Measurements from ENCODE around the gene IFT81.

The IFT81 gene

DNA sequence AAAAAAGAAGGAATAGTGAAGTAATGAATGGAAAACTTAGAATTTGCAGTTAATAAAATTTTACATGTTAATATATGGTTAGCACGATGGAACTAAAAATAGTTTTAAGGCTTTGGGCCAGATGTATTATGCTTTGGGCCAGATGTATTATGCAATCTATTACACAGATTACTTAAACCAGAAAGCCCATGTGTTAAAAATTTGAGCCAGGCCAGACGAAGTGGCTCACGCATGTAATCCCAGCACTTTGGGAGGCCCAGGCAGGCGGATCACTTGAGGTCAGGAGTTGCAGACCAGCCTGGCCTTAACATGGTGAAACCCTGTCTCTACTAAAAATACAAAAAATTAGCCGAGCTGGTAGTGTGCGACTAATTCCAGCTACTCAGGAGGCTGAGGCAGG lies 17.2 kb downstream of the IFT81 start:
- DNase-seq, result no peak
- in situ Hi-C loops (cut with MboI; ENCODE audit: low pct_unique_long_range_greater_than_20kb, low sequenced_read_pairs), result no loop called here

- DNase-seq, result no peak
- in situ Hi-C loops (cut with MboI; ENCODE audit: low pct_unique_long_range_greater_than_20kb, low sequenced_read_pairs), result no loop called here
Measured at GRCh38 chr12:110146986-110147385, 22.8 kb downstream of the IFT81 start.

DNA sequence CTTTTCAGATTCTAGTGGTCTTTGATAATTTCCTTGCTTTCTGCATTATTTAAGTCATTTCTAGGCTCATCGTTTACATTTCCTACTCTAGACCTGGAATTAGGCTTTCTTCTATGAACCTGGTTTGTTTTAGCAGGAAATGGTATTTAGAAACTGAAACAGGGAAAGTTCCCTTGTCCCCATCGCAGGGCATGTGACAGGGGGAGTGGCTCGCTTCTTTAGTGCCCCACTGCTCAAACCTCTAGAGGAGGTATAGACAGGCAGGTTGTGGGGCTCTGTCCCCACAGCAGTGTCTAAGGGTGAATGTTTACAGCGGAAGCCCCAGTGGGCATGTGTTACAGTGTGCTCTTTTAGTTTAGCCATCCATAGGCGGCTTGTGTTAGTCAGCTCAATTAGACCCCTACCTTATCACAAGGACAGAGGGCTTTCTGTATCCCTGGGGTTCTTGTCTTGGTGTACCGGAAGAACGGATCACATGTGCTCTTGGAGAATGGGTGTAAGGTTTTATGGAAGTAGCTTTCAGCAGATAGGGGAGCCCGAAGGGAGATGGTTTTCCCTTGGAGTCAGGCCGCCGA lies 25.0 kb downstream of the IFT81 start:
- in situ Hi-C loops (cut with MboI; ENCODE audit: low pct_unique_long_range_greater_than_20kb, low sequenced_read_pairs), result no loop called here

GRCh38 chr12:110156766-110157165 lies 32.6 kb downstream of the IFT81 start:
- DNase-seq, result no peak
- in situ Hi-C loops (cut with MboI; ENCODE audit: low pct_unique_long_range_greater_than_20kb, low sequenced_read_pairs), result no loop called here

More for the DNA sequence above, 25.0 kb downstream of the IFT81 start:
- DNase-seq, result no peak

DNA sequence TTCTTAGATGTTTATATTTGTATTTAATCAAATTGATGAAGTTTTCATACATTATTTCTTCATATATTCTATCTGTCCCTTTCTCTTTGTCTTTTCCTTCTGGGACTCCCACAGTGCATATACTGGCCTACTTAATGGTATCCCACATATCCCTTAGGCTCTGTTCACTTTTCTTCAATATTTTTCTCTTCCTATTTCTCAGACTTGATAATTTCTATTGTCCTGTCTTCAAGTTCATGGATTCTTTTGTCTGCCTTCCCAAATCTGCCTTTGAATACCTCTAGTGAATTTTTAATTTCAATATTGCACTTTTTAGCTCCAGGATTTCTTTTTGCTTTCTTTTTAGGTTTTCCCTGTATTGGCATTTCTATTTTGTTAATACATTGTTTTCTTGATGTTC lies 33.4 kb downstream of the IFT81 start:
- DNase-seq, result peak; percentile 7
- in situ Hi-C loops (cut with MboI; ENCODE audit: low pct_unique_long_range_greater_than_20kb, low sequenced_read_pairs), result no loop called here

DNA sequence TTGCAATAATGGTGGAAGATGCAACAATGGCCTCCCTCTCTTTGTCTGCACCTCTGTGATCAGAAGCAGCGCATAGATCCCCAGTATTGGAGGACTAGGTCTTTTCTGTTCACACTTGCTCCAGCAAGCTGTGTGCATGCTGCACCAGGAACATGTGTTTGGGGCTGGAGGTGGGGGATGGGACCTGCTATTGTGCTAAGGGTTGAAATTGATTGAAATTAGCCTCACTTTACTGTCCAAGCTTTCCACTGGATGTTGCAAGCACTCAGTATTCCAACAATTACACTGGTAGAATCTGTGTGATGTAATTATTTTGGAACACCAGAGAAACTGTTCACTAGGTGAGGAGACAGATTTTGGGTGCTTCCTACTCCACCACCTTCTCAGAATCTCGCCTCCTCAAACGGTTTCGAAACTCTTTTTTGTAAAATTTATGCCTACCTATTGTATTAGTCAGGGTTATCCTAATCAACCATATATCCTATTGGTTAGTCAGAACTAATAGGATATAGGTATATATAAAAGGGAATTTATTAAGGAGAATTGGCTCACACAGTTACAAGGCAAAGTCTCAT lies 35.6 kb downstream of the IFT81 start:
- DNase-seq, result no peak
- in situ Hi-C loops (cut with MboI; ENCODE audit: low pct_unique_long_range_greater_than_20kb, low sequenced_read_pairs), result no loop called here

DNA sequence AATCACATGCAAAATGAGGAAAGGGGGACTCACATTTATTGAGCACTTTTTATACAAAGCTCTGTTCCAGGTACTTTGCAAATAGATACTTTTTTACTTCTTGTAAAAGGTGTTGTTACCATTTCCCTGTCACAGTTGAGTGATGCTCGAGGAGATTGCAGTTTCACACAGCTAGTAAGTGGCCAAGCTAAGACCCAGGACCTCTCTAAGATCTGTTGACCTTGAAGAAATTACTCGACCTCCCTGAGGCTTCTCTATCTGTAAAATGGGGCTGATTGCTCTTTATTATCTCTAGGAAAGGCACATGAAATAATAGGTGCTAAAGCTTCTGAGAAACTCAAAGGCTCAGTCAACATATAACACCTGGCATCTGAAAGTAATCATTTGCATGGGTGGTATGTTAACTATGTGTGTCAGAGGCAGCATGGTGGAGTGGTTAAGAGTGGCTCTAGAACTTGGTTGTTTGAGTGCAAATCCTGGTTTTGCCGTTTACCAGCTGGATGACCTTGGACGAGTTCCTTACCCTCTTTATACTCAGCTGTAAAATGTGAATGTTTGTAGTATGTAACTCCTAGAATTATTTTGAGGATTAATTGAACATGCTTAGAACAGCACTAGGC lies 41.5 kb downstream of the IFT81 start:
- in situ Hi-C loops (cut with MboI; ENCODE audit: low pct_unique_long_range_greater_than_20kb, low sequenced_read_pairs), result no loop called here
- no peak for DNase-seq

GRCh38 chr12:110168732-110169455 lies 44.7 kb downstream of the IFT81 start:
- no peak for DNase-seq
- in situ Hi-C loops (cut with MboI; ENCODE audit: low pct_unique_long_range_greater_than_20kb, low sequenced_read_pairs), result no loop called here

DNA sequence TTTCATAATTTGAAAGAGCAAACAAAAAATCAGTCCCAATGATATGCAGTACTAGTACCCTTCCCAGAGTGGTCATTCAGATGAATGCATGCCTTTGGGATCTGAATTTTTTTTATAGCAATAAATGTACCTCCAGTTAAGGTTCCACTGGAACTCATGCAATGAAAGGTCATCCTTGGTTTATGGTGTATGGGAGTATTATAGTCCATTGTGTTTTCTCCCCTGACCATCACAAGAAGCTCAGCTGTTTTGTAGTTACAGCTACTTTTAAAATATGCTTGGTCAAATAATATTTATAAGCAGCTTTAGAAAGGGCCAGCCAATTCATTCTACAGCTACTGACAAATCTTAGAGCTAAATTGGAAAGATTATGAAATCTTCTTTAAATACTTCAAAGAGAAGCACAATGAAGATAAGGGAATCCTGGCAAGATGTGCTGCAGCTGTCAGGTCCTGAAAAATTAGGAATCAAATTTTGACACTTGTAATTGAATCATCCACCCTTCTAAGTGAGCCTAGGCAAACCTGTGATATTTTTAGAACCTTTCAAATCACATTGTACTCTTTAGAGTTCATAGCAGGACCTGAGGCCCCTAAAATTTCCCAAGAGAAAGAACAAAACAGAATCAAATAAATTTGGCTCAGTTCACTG lies 46.5 kb downstream of the IFT81 start:
- DNase-seq, result no peak
- in situ Hi-C loops (cut with MboI; ENCODE audit: low pct_unique_long_range_greater_than_20kb, low sequenced_read_pairs), result no loop called here

- in situ Hi-C loops (cut with MboI; ENCODE audit: low pct_unique_long_range_greater_than_20kb, low sequenced_read_pairs), result no loop called here
- no peak for DNase-seq
Measured at GRCh38 chr12:110171186-110171538, 47.0 kb downstream of the IFT81 start.

DNA sequence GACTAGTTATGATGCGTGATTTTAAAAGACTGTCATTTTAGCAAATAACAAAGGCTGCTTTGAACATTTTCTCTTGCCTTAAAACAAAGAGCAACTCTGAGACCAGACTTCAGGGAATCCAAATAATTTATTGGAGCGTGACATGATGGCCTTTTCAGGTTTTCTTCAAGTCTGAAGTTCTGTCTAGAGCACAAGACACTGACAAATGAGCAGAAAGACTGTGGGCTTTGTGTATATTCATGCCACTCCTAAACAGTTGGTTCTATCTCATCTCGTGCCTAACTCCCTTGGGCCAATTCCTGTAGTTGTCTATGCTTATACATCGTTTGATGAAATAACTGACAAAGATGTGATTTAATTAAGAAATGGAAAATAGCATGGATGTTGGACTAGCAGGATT lies 47.5 kb downstream of the IFT81 start:
- no peak for DNase-seq
- in situ Hi-C loops (cut with MboI; ENCODE audit: low pct_unique_long_range_greater_than_20kb, low sequenced_read_pairs), result no loop called here

DNA sequence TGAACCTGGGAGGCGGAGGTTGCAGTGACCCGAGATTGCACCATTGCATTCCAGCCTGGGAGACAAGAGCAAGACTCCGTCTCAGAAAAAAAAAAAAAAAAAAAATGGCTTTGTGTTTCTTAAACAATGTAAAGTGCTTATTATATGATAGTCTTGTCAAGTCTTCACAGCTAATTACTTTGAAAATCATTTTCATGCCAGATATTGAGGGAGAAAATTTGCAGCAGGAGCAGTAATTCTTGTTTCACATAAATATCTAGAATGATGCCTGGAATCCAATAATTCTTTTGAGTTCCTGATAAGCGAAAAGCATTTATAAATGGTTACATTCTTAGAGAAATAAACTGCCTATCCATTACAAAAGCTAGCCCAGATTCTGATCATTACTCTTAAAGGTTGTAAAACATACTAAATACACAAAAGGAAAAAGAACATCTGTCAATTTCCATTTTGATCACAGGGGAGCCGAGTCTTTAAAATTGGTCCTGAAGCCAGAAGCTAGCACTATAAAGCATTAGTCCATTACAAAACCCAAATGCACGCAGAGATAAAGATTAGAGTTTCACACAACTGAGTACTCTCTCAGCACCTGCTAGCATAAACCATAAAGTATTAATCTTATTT lies 50.3 kb downstream of the IFT81 start:
- in situ Hi-C loops (cut with MboI; ENCODE audit: low pct_unique_long_range_greater_than_20kb, low sequenced_read_pairs), result no loop called here
- DNase-seq, result no peak

DNA sequence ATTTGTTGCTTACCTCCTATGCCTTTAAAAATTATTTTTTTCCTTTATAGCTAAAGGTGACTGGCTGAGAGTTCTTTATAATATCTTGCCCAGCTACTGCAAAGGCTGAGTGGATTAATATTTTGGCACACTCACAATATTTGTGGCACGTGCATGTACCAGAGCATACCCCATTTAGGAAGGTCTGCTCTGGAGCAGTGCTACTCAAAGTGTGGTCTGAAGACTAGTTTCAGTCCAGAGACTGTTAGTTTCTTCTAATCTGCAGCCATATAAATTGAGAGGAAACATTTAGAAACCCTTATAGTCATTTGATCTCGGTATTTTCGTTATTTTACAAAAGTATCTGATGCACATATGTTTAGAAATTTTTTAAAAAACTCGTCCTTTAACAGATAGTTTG lies 51.0 kb downstream of the IFT81 start:
- in situ Hi-C loops (cut with MboI; ENCODE audit: low pct_unique_long_range_greater_than_20kb, low sequenced_read_pairs), result no loop called here
- no peak for DNase-seq

- in situ Hi-C loops (cut with MboI; ENCODE audit: low pct_unique_long_range_greater_than_20kb, low sequenced_read_pairs), result no loop called here
Measured at GRCh38 chr12:110176745-110177144, 52.6 kb downstream of the IFT81 start.

DNA sequence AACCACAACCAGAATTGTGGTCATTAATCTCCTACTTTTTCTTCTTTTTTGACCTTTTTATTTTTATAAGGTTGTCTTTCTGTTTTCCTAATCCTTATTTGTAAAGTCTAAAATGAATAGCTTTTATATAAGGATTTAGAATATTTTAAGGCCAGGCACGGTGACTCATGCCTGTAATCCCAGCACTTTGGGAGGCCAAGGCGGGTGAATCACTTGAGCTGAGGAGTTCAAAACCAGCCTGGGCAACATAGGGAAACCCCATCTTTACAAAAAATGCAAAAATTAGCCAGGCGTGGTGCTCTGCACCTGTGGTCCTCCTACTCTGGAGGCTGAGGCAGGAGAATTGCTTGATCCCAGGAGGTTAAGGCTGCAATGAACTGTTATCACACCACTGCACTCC lies 55.1 kb downstream of the IFT81 start:
- in situ Hi-C loops (cut with MboI; ENCODE audit: low pct_unique_long_range_greater_than_20kb, low sequenced_read_pairs), result no loop called here

More at GRCh38 chr12:110176745-110177144, 52.6 kb downstream of the IFT81 start:
- no peak for DNase-seq

GRCh38 chr12:110180591-110181005 lies 56.4 kb downstream of the IFT81 start:
- no peak for DNase-seq
- in situ Hi-C loops (cut with MboI; ENCODE audit: low pct_unique_long_range_greater_than_20kb, low sequenced_read_pairs), result no loop called here

More for the DNA sequence above, 55.1 kb downstream of the IFT81 start:
- DNase-seq, result no peak

DNA sequence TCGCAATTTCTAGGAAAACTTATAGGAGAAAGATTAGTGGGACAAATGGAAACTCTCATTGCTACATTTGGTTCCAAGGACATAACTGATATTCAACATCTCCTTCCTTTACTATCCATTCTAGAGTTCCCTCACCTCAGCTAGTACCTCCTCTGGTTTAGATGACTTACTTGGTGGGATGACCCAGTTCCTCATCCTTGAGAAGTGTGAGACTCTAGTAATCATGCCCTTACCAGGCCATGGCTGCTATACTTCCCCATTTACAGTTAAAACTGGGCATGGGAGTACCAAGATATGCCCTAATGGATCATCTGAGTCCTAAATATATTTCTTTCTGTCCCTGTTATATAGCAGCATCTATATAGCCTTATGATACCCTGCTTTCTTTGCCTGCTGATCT lies 58.1 kb downstream of the IFT81 start:
- DNase-seq, result no peak
- in situ Hi-C loops (cut with MboI; ENCODE audit: low pct_unique_long_range_greater_than_20kb, low sequenced_read_pairs), result no loop called here

- in situ Hi-C loops (cut with MboI; ENCODE audit: low pct_unique_long_range_greater_than_20kb, low sequenced_read_pairs), result no loop called here
- no peak for DNase-seq
Measured at GRCh38 chr12:110183386-110183785, 59.2 kb downstream of the IFT81 start.

DNA sequence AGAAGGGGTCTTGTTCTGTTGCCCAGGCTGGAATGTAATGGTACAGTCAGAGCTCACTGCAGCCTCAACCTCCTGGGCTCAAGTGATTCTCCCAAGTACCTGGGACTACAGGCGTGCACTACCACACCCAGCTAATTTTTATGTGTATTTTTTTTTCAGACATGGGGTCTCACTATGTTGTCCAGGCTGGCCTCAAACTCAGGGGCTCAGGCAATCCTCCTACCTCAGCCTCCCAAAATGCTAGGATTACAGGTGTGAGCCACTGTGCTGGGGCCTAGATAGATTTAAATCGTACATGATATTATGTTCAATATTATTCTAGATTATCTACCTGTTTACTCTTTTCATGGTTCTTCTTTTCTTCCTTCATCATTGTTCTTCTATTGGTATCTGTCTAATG lies 61.5 kb downstream of the IFT81 start:
- in situ Hi-C loops (cut with MboI; ENCODE audit: low pct_unique_long_range_greater_than_20kb, low sequenced_read_pairs), result no loop called here
- no peak for DNase-seq

Data from KBM-7 (cell line).